Measurements from ENCODE around the gene CAPRIN1. TPM values are rescaled to one million over a fixed set of nuclear protein-coding genes. Genes with fewer than 3 reads are reported as not detected.
"Not testable (repeated sequence)": the region's sequence is repeated elsewhere in the genome, so short reads cannot be mapped to it uniquely, and the experiment has no call there.

Gene CAPRIN1
- total RNA-seq, 1 donor from 2014 or later, result 164 TPM

GRCh38 chr11:34086554-34087283 is 35.2 kb downstream of the CAPRIN1 start:
- Histone ChIP-seq H3K9me3 (no peaks in the 10 kb centered on the region), H3K4me3 (no peak overlapping the region), H3K36me3 (peaks cover 96% of the 10 kb centered on the region), H3K27me3 (no peaks in the 10 kb centered on the region), H3K27ac (no peak overlapping the region), H3K4me1 (no peaks in the 10 kb centered on the region)
- ATAC-seq, result no peak
- intact Hi-C loops (cut with DNase I), result no loop called here
- TF ChIP-seq CTCF (IDR thresholded peaks at IDR 0.05), result no peak
- DNase-seq, result no peak

GRCh38 chr11:34091825-34092224 is 40.3 kb downstream of the CAPRIN1 start:
- DNase-seq, result no peak
- no peak overlapping the region for H3K27ac ChIP-seq
- H3K4me3 ChIP-seq, result no peak overlapping the region
- H3K27me3 ChIP-seq, result no peaks in the 10 kb centered on the region
- H3K4me1 ChIP-seq, result no peaks in the 10 kb centered on the region
- TF ChIP-seq CTCF (IDR thresholded peaks at IDR 0.05), result no peak
- intact Hi-C loops (cut with DNase I), result no loop called here
- no peaks in the 10 kb centered on the region for H3K9me3 ChIP-seq
- peaks cover 94% of the 10 kb centered on the region for H3K36me3 ChIP-seq
- ATAC-seq, result no peak

- H3K4me1 ChIP-seq; DNase-seq; intact Hi-C loops (cut with DNase I); H3K27ac ChIP-seq; ATAC-seq; H3K9me3 ChIP-seq; H3K27me3 ChIP-seq; H3K4me3 ChIP-seq: not testable (repeated sequence)
- peaks cover 98% of the 10 kb centered on the region for H3K36me3 ChIP-seq
Measured at GRCh38 chr11:34094900-34095299, 43.4 kb downstream of the CAPRIN1 start.

GRCh38 chr11:34098813-34099212 is 47.3 kb downstream of the CAPRIN1 start:
- no peak for DNase-seq
- Histone ChIP-seq H3K27me3 (no peaks in the 10 kb centered on the region), H3K4me1 (no peaks in the 10 kb centered on the region), H3K36me3 (peaks cover 78% of the 10 kb centered on the region), H3K9me3 (no peaks in the 10 kb centered on the region), H3K27ac (no peak overlapping the region), H3K4me3 (no peak overlapping the region)
- intact Hi-C loops (cut with DNase I), result no loop called here
- ATAC-seq, result no peak
- no peak for TF ChIP-seq CTCF (IDR thresholded peaks at IDR 0.05)

- intact Hi-C loops (cut with DNase I), result no loop called here
- no peak for DNase-seq
- no peak for TF ChIP-seq CTCF (IDR thresholded peaks at IDR 0.05)
- Histone ChIP-seq H3K9me3 (no peaks in the 10 kb centered on the region), H3K4me1 (peaks cover 16% of the 10 kb centered on the region), H3K27ac (peak overlapping the region; percentile 98), H3K36me3 (peaks cover 39% of the 10 kb centered on the region), H3K27me3 (no peaks in the 10 kb centered on the region), H3K4me3 (peak overlapping the region; percentile 97)
- no peak for ATAC-seq
Measured at GRCh38 chr11:34104680-34105078, 53.1 kb downstream of the CAPRIN1 start.

GRCh38 chr11:34105079-34105956 is 53.8 kb downstream of the CAPRIN1 start, which contains the start of gene NAT10:
Gene NAT10, plus strand, starts transcription at chr11:34105629. Its CDS starts 2,597 bp downstream, at chr11:34108226.
- peaks cover 39% of the 10 kb centered on the region for H3K36me3 ChIP-seq
- DNase-seq, result peak; percentile 97
- intact Hi-C loops (cut with DNase I), result no loop called here

More at GRCh38 chr11:34105079-34105956, 53.8 kb downstream of the CAPRIN1 start, which contains the start of gene NAT10:
- H3K27ac ChIP-seq, result peak within 1 kb of the TSS; percentile 98
- peak within 1 kb of the TSS; percentile 97 for H3K4me3 ChIP-seq
- peaks cover 16% of the 10 kb centered on the region for H3K4me1 ChIP-seq
- ATAC-seq, result peak; percentile 99
- no peaks in the 10 kb centered on the region for H3K9me3 ChIP-seq
- peak; percentile 21 for TF ChIP-seq CTCF (IDR thresholded peaks at IDR 0.05)
- no peaks in the 10 kb centered on the region for H3K27me3 ChIP-seq

All from upper lobe of right lung (tissue), 1 donor.